GM19324 (cell line): ENCODE data around the gene ACKR2.
"Not testable (repeated sequence)": the region's sequence is repeated elsewhere in the genome, so short reads cannot be mapped to it uniquely, and the experiment has no call there.

ENCODE experiments used
- ATAC-seq: cut with Tn5 transposase; IDR thresholded peaks from one replicate; pipeline ENCODE4 v1.9.1; 2021; ENCODE audit warnings: mild to moderate bottlenecking, moderate library complexity; ENCODE audit not compliant: unreplicated experiment, low FRiP score

Gene ACKR2

GRCh38 chr3:42883251-42883930 is 74.1 kb downstream of the ACKR2 start:
- not testable (repeated sequence) for ATAC-seq

GRCh38 chr3:42884324-42884723 is 75.1 kb downstream of the ACKR2 start:
- no peak for ATAC-seq

GRCh38 chr3:42886294-42886822 is 77.1 kb downstream of the ACKR2 start:
- no peak for ATAC-seq

- ATAC-seq = no peak
These were observed 77.8 kb downstream of the ACKR2 start for GRCh38 chr3:42887084-42887483.

GRCh38 chr3:42891042-42891441 is 81.8 kb downstream of the ACKR2 start:
- no peak for ATAC-seq

GRCh38 chr3:42892169-42892568 is 82.9 kb downstream of the ACKR2 start:
- no peak for ATAC-seq

GRCh38 chr3:42892807-42893206 is 83.6 kb downstream of the ACKR2 start:
- ATAC-seq = no peak

- ATAC-seq = no peak
These were observed 85.7 kb downstream of the ACKR2 start for GRCh38 chr3:42894698-42895579.

GRCh38 chr3:42895580-42895868 is 86.3 kb downstream of the ACKR2 start:
- ATAC-seq = no peak

- no peak for ATAC-seq
These were observed 89.8 kb downstream of the ACKR2 start for GRCh38 chr3:42898896-42899675.

GRCh38 chr3:42900226-42901072 is 91.2 kb downstream of the ACKR2 start:
- ATAC-seq = no peak

GRCh38 chr3:42901073-42901415 is 91.8 kb downstream of the ACKR2 start:
- ATAC-seq = no peak

GRCh38 chr3:42902257-42902656 is 93.0 kb downstream of the ACKR2 start:
- no peak for ATAC-seq

- ATAC-seq = no peak
These were observed 94.8 kb downstream of the ACKR2 start for GRCh38 chr3:42904076-42904475.

GRCh38 chr3:42905740-42906069 is 96.5 kb downstream of the ACKR2 start:
- no peak for ATAC-seq

GRCh38 chr3:42906070-42906847 is 97.0 kb downstream of the ACKR2 start, which contains the start of gene ZNF662:
ZNF662 (plus strand) TSS chr3:42906142; CDS start chr3:42908115, 1,973 bp downstream.
- ATAC-seq = no peak

- ATAC-seq = no peak
These were observed 97.6 kb downstream of the ACKR2 start for GRCh38 chr3:42906848-42907183.

GRCh38 chr3:42908675-42909074 is 99.4 kb downstream of the ACKR2 start:
- ATAC-seq = no peak

- ATAC-seq = no peak
These were observed 102.3 kb downstream of the ACKR2 start for GRCh38 chr3:42911551-42911950.
